ENCODE measurements around the gene EFR3B.
A peak's percentile ranks its signal among the peaks of the same experiment; 100 is the strongest.

Gene EFR3B

DNA sequence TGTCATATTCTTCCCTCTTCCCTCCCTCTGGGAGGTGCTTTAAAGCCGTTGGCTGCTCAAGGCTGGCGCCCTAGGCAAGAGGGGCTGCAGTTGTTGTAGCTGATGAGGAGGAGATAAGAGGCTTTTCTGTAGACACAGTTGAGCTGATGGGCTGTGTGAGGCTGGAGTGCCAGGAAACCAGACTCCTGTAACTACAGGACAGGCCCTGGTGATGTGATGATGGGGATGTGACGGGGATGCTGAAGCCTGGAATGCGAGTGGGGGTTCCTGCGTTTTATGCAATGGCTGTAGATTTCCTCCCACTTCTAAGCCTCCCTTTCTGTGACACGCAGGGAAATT is 5.7 kb upstream of the EFR3B start:
- no peak for DNase-seq

DNA sequence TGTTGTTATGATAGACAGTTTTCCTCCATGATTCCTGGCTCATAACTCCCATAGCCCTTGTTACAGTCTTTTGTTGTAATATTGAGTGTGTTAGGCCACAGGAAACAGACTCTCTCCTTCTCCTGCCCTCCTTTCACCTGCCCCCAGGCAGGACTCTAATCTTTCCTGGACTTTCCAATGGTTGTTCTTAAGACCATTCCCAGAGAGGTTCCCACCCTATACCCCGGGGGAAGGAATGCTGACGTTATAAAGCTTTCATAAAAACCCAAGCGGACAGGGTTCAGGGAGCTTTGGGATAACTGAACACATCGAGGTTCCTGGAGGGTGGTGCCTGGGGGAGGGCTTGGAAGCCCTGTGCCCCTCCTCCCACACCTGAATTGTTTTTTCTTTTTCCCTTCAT is 2.8 kb upstream of the EFR3B start:
- DNase-seq: no peak

- peak; percentile 90 for DNase-seq
Observed at GRCh38 chr2:25041307-25041927, 459 bp upstream of the EFR3B start.

DNA sequence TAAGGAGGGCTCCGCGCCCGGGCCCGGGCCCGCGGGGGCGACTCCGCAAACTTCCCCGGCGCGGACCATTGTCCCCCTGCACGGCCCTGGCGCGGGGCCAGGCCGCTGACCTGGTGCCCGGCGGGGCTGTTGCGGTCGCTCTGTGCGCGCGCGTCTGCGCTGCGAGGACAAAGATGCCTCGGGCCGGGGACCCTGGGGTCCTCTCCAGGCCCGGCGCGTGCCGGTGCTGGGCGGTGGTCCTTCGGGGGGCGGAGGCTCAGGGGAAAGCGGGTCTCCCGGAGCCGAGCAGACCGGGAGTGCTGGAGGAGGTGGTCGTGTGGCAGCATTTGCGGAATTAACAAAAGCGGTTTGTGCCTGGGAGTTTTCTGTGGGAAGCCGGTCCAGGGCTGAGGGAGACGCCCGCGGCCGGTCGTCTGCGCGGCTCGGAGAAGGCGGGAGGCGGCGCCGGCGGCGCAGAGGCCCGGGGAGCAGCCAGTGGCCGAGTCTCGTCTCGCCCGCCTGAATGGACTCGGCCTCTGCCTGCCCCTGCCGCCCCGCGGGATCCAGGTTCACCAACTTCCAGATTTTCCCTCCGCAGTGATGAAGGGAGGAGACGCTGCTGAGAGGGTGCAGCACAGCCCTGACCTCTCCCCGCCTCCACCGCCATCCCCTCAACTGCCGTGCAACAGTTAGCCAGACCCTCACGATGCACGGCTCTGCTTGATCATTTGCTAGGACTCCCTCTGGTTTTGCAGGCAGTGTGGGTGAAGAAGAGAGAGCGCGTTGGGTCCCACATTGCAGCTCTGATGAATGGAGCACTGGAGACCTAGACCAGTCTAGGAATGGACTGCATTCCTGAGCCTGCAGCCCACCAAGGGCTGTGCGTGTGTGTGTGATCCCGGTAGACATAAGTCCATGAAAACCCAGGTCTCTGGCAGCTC is 705 bp downstream of the EFR3B start:
- DNase-seq: peak; percentile 38

DNA sequence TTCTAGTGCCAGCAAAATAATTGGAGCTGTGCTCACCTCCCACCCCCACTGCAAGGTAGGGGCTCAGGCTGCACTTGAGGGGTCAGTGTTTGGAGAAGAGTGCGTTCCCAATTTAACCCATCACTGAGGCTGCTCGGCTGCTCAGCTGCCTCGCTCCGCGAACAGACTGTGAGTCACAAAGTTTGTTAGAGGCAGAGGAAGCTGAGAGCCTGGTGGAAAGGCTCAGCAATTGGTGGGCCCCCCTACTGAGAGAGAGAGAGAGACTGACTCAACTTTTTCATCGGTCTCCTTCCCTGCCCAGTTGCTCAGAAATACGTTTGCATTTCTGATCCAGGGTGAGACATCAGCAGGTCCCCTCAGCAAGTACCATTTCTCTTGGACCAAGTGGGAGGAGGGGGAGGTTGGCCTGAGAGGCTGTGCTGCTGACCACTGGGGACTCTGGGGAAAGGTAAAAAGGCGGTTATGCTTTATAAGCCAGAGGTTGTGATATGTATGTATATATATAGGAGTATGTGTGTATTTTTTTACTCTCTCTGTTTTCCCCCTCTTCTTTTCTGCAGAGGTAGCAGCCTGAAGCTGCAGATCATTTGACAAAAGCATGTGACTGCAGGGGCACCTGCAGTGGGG is 1.5 kb downstream of the EFR3B start:
- DNase-seq: no peak

- DNase-seq: no peak
Observed at GRCh38 chr2:25044011-25044410, 2.1 kb downstream of the EFR3B start.

DNA sequence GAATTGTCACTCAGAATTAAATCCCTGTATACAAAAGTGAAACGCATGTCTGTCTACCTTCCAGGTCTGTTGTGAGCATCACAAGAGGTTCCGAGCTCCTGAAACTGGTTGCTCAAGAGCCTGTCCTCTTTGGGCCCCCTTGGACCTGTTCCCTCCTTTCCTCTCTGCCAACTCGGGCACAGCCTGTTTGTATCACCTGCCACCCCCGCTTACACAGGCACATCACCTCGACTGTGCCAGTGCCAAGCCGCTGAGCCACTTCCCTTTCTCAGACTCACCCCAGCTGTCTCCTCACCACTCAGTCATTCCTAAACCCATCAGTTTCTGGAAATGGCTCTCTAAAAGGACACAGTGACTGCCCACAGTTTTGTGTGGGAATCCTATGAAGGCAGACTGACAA is 3.1 kb downstream of the EFR3B start:
- no peak for DNase-seq

GRCh38 chr2:25049422-25049821 is 7.5 kb downstream of the EFR3B start:
- DNase-seq: no peak

DNA sequence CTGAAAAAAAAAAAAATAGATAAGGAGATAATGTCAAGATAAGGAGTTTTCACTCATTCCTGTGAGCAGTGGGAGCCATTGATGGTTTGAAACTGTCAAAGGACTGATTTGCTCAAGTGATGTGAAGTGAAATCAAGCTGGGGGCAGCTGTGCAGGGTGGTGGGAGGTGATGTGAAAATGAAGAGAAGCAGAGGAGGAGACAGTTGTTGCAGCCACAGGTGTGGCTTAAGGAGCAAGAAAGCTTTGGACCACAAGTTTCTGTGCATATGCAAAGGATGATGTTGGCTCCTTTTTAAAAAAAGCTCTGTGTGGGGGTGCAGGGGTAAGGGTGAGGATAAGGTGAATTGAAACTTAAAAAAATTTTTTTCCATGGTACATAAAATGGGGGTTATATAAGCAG is 8.3 kb downstream of the EFR3B start:
- no peak for DNase-seq

- DNase-seq: no peak
Observed at GRCh38 chr2:25053041-25053440, 11.2 kb downstream of the EFR3B start.

- DNase-seq: no peak
Observed at GRCh38 chr2:25054720-25055119, 12.8 kb downstream of the EFR3B start.

DNA sequence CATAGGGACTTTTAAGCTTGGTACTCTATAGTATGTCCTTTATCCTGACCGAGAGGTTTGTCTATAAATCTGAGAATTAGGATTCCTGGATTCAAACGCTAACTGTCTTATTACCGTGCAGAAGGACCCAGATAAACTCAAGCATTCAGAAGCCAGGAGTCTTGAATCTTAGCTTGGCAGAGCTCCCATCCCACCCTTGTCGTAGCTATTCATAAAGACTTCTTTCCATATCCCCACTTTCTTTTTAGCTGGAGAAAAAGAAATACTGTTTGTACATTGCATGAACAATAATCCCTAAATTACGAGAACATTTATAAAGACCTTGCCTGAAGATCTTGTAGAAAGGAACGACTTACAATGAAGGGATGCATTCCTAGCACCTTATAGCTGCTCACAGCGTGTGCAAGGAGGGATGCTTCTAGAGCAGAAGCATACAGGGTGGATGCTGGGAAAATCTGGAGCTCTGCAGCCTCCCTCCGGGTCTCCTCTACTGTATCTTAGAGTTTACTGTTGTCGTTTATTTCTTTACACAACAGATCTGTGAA is 13.6 kb downstream of the EFR3B start:
- DNase-seq: no peak

DNA sequence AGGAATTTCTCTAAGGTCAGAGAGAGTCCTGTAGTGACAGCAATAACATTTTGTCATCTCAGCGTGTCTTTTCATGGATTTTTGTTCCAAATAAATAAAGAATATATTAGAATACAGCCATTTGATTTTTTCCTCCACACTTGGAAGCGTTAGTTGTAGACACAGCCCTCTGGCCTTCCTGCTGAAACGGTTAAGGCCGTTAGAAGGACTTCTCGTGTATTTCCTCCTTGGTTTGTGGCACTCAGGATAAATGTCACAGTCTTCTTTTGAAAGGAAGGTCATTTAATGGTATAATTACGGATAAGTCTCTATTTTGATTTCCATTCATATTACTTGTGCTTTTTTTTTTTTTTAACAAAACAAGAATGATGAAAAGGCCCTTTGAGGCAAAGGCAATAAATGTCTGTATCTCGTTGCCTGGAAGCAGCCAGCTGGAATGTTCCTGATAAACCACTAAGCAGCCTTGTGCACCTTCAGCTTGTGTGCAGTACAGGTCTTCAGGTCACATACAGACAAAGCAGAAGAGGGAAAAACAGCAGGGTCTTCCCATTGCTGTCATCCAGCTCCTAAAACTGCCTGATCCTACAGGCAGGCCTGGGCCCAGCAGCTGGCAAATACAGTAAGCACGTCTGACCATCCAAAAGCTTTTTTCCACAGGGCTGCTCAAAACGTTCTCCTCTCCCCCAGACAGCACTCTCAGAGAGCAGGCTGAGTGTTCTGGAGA is 14.4 kb downstream of the EFR3B start:
- no peak for DNase-seq

DNA sequence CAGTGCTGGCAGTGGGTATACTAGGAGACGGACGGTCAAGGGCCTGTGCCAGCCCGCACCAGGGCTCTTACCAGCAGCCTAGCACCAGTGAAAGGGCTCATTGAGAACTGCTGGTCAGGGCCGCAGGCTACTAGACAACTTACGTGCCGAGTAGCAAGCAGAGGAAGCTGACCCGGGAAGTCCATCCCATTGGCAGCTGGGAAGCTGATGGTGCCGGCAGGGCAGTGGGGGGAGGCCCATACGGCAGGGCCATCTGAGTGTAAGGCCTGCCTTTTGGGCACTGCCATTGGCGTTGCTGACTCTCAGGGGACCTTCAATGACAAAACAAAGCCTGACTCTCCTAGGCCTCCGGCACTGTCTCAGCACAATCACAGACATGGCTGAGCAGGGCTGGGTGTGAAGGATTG is 20.6 kb downstream of the EFR3B start:
- DNase-seq: no peak

DNA sequence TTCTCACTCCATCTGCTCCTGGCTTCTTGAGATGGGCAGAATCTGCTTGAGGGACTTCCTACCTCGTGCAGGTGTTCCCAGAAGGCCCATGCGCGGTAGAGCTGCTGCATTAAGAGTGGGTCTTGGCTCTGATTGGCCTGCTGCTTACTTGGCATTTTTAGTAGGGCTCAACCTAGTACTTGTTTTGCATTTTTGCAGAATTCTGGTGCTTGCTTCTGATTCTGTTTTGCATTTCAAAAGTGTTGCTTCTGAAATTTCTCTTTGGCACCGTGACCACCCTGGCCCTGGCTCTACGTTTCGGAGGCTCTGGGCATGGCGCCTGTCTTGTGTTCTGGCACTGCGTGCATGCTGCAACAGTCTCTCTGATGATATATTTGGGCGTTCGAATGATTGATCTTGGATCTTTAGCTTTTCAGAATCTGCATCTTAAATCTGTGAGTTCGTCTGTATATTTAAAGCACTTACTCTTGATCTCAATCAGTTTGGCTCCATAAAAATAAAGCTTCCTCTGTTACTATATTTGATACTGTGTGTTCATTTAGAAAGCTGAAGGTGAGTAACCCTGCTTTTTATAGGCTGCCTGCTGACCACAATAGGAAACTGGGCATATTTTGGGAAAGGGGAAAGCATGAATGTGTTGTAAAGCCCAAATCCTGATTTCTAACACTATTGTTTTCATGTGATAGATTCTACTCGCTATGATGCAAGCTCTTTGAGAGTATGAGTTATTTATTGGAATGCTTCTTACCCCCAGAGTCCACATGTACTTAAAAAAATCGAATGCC is 22.2 kb downstream of the EFR3B start:
- no peak for DNase-seq

- DNase-seq: no peak
Observed at GRCh38 chr2:25065768-25066167, 23.9 kb downstream of the EFR3B start.

DNA sequence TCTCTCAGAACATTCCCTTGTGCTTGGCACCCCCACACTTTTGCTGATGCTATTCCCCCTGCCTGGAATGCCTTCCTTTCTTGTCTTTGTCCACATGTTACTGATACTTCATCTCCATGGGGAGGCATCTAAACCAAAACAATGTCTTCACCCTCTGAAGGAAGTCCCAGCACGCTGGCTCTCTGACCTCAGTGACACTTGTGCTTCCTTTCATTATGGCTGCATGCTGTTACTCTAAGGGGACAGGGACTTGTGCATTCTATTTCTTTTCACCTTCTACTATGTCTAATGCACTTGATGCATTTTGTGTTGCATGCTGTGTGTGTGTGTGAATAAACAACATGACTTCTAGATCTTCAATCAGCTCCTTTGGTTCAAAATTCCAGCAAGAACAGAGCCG is 24.6 kb downstream of the EFR3B start:
- no peak for DNase-seq

DNA sequence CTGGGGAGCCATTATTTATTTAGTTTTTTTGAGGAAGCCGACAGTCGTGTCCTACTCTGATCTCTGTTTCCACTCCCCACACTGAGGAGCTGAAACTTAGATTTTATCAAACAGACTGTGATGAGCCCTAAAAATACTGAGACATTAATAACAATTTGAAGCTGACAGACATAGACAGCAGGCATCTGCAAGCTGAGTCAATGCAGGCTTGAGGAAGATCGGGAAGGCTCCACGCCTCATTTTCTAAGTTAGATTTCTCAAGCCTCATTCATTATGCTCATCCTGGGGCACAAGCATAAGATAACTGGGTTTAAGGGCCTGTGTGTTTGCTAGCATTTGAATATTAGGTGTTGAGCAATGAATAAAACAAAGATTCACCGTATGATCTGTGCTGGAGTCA is 26.3 kb downstream of the EFR3B start:
- DNase-seq: no peak

GRCh38 chr2:25071966-25072365 is 30.1 kb downstream of the EFR3B start:
- no peak for DNase-seq

DNA sequence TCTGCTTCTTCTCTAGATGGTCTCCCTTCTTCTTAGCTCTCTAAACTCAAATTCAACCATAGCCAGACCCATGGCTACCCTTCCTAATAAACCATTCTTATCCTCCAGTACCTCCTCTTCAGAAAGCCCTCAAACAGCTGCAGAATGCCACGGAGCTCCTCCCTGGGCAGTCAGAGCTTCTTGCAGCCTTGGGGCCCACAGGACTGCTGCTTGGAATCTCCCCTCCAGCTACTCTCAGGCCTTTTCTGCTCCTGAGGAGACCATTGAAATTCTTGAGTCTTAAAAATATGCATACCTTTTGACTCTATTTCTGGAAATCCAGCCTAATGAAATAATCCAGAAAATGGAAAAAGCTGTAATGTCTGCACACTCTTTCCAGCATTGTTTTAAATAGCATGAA is 30.7 kb downstream of the EFR3B start:
- no peak for DNase-seq

- DNase-seq: no peak
Observed at GRCh38 chr2:25073025-25073424, 31.1 kb downstream of the EFR3B start.

DNA sequence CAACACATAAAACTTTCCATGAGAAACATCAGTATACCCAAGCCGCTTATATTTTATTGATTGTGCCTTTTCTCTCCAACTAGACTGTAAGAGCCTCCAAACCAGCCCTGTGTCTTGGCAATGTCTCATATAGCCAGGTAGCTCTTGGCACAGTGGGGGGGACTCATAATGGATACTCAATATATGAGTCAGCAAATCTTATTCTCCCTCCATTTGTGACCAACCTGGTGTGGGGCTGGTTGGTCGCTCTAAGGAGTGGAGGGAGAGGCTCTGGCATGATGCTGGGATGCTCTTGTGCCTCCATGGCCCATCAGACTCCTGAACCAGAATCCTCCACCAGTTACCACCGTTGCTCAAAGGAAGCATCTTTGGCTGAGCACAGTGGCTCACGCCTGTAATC is 32.0 kb downstream of the EFR3B start:
- DNase-seq: no peak
